Parathyroid adenoma (tissue), 2 donors: ENCODE measurements around the gene CYP2E1.

ENCODE experiments used
- H2AFZ ChIP-seq: fragments of 300-600 bp; sonication (generic); one replicate; pipeline ENCODE4 v1.7.0; 2017; ENCODE audit warnings: antibody characterized with exemption, mild to moderate bottlenecking
- H3K27ac ChIP-seq: fragments of 300-600 bp; sonication (generic); one replicate; pipeline ENCODE4 v1.7.0; 2017
- H3K27me3 ChIP-seq: fragments of 300-600 bp; sonication (generic); one replicate; pipeline ENCODE4 v1.7.0; 2017; ENCODE audit warnings: low read length; ENCODE audit not compliant: control insufficient read depth, insufficient read depth
- H3K36me3 ChIP-seq: fragments of 300-600 bp; sonication (generic); one replicate; pipeline ENCODE4 v1.7.0; 2017; ENCODE audit warnings: low read length; ENCODE audit not compliant: control insufficient read depth, insufficient read depth
- H3K4me1 ChIP-seq: fragments of 300-600 bp; sonication (generic); one replicate; pipeline ENCODE4 v1.7.0; 2017; ENCODE audit warnings: control low read depth
- H3K4me2 ChIP-seq: fragments of 300-600 bp; sonication (generic); one replicate; pipeline ENCODE4 v1.7.0; 2017; ENCODE audit warnings: low read length
- H3K4me3 ChIP-seq: fragments of 300-600 bp; sonication (generic); one replicate; pipeline ENCODE4 v1.7.0; 2017; ENCODE audit warnings: low read depth, low read length
- H3K79me2 ChIP-seq: fragments of 300-600 bp; sonication (generic); one replicate; pipeline ENCODE4 v1.7.0; 2017; ENCODE audit warnings: control low read depth
- H3K9ac ChIP-seq: fragments of 300-600 bp; sonication (generic); one replicate; pipeline ENCODE4 v1.7.0; 2017; ENCODE audit warnings: mild to moderate bottlenecking
- H3K9me3 ChIP-seq: fragments of 300-600 bp; sonication (generic); one replicate; pipeline ENCODE4 v1.7.0; 2017; ENCODE audit warnings: low read length; ENCODE audit not compliant: control insufficient read depth
- CTCF ChIP-seq: fragments of 300-600 bp; sonication (generic); IDR thresholded peaks from one replicate; pipeline ENCODE4 v1.7.0; 2017; ENCODE audit warnings: antibody characterized with exemption, mild to moderate bottlenecking
- donor health status: primary hyperparathyroidism.

Gene CYP2E1

GRCh38 chr10:133528296-133528844 is 1.2 kb downstream of the CYP2E1 start:
- no peaks in the 10 kb centered on the region for H3K36me3 ChIP-seq
- H3K4me2 ChIP-seq, result peak overlapping the region; percentile 74
- no peak overlapping the region for H3K9ac ChIP-seq
- H3K4me1 ChIP-seq, result no peaks in the 10 kb centered on the region
- H2AFZ ChIP-seq, result no peak overlapping the region
- no peaks in the 10 kb centered on the region for H3K9me3 ChIP-seq
- peak overlapping the region; percentile 33 for H3K4me3 ChIP-seq
- no peaks in the 10 kb centered on the region for H3K79me2 ChIP-seq
- no peak for TF ChIP-seq CTCF
- no peaks in the 10 kb centered on the region for H3K27me3 ChIP-seq
- no peak overlapping the region for H3K27ac ChIP-seq

- H3K4me3 ChIP-seq, result peak overlapping the region; percentile 33
- H3K4me2 ChIP-seq, result peak overlapping the region; percentile 74
- no peaks in the 10 kb centered on the region for H3K79me2 ChIP-seq
- no peak overlapping the region for H3K27ac ChIP-seq
- no peaks in the 10 kb centered on the region for H3K9me3 ChIP-seq
- H2AFZ ChIP-seq, result no peak overlapping the region
- no peak overlapping the region for H3K9ac ChIP-seq
- no peak for TF ChIP-seq CTCF
- H3K4me1 ChIP-seq, result no peaks in the 10 kb centered on the region
- H3K36me3 ChIP-seq, result no peaks in the 10 kb centered on the region
- no peaks in the 10 kb centered on the region for H3K27me3 ChIP-seq
Measured at GRCh38 chr10:133528845-133529575, 1.8 kb downstream of the CYP2E1 start.

- no peaks in the 10 kb centered on the region for H3K9me3 ChIP-seq
- no peak overlapping the region for H3K27ac ChIP-seq
- no peak overlapping the region for H3K9ac ChIP-seq
- H3K36me3 ChIP-seq, result no peaks in the 10 kb centered on the region
- H2AFZ ChIP-seq, result no peak overlapping the region
- no peaks in the 10 kb centered on the region for H3K27me3 ChIP-seq
- H3K4me2 ChIP-seq, result peak overlapping the region; percentile 74
- no peak for TF ChIP-seq CTCF
- no peaks in the 10 kb centered on the region for H3K4me1 ChIP-seq
- no peaks in the 10 kb centered on the region for H3K79me2 ChIP-seq
- H3K4me3 ChIP-seq, result peak overlapping the region; percentile 33
Measured at GRCh38 chr10:133529576-133529946, 2.4 kb downstream of the CYP2E1 start.

GRCh38 chr10:133530506-133530905 is 3.3 kb downstream of the CYP2E1 start:
- no peak for TF ChIP-seq CTCF
- no peaks in the 10 kb centered on the region for H3K36me3 ChIP-seq
- H3K4me1 ChIP-seq, result no peaks in the 10 kb centered on the region
- H2AFZ ChIP-seq, result no peak overlapping the region
- H3K27me3 ChIP-seq, result no peaks in the 10 kb centered on the region
- H3K9ac ChIP-seq, result no peak overlapping the region
- H3K27ac ChIP-seq, result no peak overlapping the region
- H3K4me2 ChIP-seq, result no peak overlapping the region
- no peaks in the 10 kb centered on the region for H3K9me3 ChIP-seq
- no peaks in the 10 kb centered on the region for H3K79me2 ChIP-seq
- no peak overlapping the region for H3K4me3 ChIP-seq

GRCh38 chr10:133532871-133533270 is 5.7 kb downstream of the CYP2E1 start:
- H3K4me1 ChIP-seq, result no peaks in the 10 kb centered on the region
- H3K4me3 ChIP-seq, result no peak overlapping the region
- H3K4me2 ChIP-seq, result no peak overlapping the region
- no peaks in the 10 kb centered on the region for H3K79me2 ChIP-seq
- no peaks in the 10 kb centered on the region for H3K27me3 ChIP-seq
- H3K9me3 ChIP-seq, result no peaks in the 10 kb centered on the region
- H3K36me3 ChIP-seq, result no peaks in the 10 kb centered on the region
- H2AFZ ChIP-seq, result no peak overlapping the region
- H3K9ac ChIP-seq, result no peak overlapping the region
- H3K27ac ChIP-seq, result no peak overlapping the region
- TF ChIP-seq CTCF, result no peak
